ENCODE results near the gene ZBTB44.

ZBTB44 gene

DNA sequence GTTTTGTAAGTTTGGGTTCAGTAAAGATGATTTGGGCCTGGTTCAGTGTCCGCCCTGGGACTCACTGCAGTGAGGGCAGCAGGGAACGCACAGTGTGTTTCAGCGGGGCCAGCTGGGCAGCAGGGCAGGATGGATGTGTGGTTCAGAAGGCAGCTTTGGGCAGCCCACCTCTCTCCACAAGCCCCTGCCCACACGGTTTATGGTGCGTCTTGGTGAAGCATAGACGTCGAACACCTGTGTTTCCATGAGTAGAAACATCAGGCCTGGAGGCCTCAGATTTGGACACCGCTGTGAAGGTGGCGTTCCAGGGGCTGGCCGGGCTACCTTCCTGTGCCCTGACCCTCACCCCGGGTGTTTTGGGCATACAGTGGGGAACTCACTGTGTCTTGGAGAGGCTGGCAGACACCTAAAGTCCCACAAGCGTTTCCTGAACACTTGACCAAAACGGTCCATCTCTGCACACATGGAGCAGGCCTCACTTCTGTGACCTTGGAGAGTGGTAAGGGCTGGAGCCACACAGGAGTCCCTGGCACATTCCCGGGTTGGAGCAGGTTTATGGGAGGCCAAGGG lies 96.1 kb downstream of the ZBTB44 start:
- DNase-seq (ENCODE audit: low read depth): no peak
- TF ChIP-seq, protein P1, sequence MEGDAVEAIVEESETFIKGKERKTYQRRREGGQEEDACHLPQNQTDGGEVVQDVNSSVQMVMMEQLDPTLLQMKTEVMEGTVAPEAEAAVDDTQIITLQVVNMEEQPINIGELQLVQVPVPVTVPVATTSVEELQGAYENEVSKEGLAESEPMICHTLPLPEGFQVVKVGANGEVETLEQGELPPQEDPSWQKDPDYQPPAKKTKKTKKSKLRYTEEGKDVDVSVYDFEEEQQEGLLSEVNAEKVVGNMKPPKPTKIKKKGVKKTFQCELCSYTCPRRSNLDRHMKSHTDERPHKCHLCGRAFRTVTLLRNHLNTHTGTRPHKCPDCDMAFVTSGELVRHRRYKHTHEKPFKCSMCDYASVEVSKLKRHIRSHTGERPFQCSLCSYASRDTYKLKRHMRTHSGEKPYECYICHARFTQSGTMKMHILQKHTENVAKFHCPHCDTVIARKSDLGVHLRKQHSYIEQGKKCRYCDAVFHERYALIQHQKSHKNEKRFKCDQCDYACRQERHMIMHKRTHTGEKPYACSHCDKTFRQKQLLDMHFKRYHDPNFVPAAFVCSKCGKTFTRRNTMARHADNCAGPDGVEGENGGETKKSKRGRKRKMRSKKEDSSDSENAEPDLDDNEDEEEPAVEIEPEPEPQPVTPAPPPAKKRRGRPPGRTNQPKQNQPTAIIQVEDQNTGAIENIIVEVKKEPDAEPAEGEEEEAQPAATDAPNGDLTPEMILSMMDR (conservative IDR thresholded peaks at IDR 0.05; ENCODE audit: low read length): no peak
- H3K4me3 ChIP-seq (ENCODE audit: low read length): no peak overlapping the region

DNA sequence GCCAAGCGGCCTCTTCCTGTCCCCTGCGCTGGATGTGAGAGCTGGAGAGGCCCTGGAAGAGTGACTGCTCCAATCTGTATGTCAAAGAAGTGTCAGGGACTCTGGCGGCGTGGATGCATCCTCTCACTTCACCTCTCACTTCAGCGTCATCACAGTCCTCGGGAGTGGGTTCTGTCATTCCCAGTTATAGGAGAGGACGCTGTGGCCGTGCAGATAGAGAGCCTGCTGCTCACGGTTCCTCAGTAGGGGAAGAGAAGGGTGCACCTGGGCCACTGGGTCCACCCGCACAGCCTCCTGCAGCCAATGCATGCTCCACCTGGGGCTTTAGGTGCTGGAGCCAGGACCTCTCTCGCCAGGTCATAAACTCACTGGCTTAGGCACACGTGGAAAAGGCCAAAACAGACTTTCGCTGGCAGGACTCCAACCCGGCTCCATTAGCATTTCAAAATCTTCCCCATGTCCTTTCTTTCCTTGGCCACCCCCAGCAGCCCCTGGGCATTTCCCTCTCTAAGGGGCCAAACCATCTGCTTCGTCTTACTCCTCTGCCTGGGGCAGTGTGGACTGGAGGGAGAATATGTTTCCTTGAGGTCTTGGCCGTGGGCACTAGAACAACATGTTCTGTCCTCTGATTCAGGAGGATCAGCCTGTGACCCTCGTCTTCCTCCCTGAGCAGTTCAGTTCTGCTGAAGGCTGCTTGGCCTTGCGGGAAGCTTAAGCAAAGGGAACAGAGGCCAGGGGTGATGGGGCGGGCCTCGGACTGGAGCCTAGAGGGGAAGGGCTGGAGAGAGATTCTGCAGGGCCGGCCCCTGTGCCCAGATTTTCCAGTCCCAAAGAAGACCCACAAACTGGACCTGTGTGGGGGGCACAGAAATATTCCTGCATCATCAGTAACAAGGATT lies 97.3 kb downstream of the ZBTB44 start:
- no peak for DNase-seq (ENCODE audit: low read depth)
- TF ChIP-seq, protein P1 (conservative IDR thresholded peaks at IDR 0.05; ENCODE audit: low read length): no peak
- no peak overlapping the region for H3K4me3 ChIP-seq (ENCODE audit: low read length)

DNA sequence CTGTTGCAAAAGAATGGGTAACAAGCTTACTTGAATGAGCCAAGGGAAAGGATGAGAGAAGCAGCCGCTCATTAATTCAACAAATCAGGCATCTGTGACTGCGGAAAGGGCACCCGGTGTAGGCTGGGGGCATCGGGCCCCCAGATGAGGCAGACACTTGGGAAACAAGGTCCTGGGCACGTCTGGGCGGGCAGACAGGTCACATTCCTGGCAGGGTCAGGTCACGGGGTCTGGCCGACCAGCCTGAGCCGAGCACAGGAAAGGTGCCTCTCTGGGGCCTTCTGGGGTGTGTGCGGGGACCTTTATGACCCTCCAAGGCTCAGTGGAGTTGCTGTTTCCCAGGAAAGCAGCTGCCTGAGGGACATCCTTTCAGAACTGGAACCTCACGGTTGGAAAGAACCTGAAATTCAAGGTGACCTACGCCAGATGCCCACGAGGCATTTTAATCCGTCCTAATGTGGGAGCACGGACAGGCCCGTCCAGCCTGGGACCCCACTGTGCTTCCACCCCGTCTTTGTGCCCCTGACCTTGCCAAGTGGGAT lies 98.1 kb downstream of the ZBTB44 start:
- H3K4me3 ChIP-seq (ENCODE audit: low read length): no peak overlapping the region
- TF ChIP-seq, protein P1 (conservative IDR thresholded peaks at IDR 0.05; ENCODE audit: low read length): no peak
- peak; percentile 4 for DNase-seq (ENCODE audit: low read depth)

DNA sequence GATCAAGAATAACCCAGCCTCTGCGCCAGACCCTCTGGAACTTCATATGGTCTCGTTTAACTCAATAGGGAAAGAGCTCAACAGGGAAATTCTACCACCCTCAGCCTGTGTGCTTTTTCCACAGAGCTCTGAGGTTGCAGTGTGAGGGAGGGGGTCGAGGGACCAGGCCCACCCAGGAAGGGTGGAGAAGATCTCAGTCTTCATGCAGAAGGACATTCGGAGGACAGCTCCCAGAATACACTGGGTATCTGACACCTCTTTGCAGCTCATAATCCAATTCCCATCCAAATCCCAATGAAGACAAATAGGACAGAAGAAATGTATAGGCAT lies 98.5 kb downstream of the ZBTB44 start:
- no peak for DNase-seq (ENCODE audit: low read depth)
- TF ChIP-seq, protein P1 (conservative IDR thresholded peaks at IDR 0.05; ENCODE audit: low read length): no peak
- no peak overlapping the region for H3K4me3 ChIP-seq (ENCODE audit: low read length)

DNA sequence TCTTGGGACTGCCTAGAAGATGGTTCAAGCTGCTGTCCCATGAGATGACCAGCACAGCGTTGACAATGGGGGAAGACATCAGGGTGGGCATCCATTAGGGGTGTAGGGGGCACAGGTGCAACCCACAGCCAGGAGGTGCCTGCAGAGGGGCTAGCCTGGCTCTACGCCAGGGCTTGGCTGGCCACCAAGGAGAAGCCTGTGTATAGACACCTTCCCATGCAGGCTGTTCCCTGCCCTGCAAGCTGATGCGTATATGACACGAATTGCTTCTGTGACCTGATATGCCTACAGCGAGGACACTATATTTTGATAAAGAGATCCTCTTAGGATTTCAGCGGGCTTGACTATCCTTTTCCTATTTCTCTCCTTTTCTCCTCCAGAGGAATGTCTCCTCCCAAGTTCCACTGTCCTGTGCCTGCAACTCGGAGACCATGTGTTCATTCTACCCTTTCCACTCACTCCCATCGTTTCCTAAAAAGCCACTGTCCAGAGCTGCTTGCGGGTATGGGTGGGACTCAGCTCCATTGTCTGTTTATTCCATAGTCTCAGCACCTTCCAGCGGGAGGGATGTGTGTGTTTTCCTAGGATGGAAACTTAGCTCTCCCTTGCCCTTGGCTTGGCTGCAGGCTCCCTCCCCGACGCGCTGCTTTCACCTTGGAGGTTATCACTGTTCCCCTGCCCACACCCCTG lies 99.0 kb downstream of the ZBTB44 start:
- DNase-seq (ENCODE audit: low read depth): no peak
- H3K4me3 ChIP-seq (ENCODE audit: low read length): no peak overlapping the region
- TF ChIP-seq, protein P1 (conservative IDR thresholded peaks at IDR 0.05; ENCODE audit: low read length): no peak

DNA sequence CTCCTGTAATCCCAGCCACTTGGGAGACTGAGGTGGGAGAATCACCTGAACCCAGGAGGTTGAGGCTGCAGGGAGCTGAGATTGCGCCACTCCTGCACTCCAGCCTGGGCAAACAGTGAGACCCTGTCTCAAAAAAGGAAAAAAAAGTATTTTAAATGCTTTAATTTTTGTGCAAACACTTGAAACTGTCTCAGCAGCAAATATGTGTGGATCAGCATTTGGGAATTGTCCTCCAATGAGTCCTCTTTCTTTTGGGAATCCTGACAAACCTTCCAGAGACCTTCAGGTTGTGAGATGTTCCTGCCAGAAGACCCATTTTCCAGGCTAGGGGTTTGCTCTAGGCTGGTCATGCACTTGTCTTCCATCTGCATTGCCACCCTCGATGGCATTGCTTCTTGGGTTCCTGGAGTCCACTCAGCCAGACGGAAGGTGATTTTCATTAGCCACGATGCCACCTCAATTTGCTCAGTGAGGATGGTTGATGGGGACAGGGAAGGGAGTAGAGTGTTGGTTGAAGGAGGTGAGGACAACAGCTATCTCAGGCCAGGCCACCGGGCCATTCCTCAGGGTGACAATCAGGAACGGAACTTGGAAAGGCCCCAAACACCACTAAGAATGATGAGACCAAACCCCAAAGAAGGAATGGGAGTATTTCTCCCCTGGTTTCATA lies 99.7 kb downstream of the ZBTB44 start:
- H3K4me3 ChIP-seq (ENCODE audit: low read length): no peak overlapping the region
- TF ChIP-seq, protein P1 (conservative IDR thresholded peaks at IDR 0.05; ENCODE audit: low read length): no peak
- DNase-seq (ENCODE audit: low read depth): no peak
